GM18907 (cell line): ENCODE measurements around the gene ANKRD65.
"Not testable (repeated sequence)": the region's sequence is repeated elsewhere in the genome, so short reads cannot be mapped to it uniquely, and the experiment has no call there.

ENCODE experiments used
- ATAC-seq: cut with Tn5 transposase; IDR thresholded peaks from one replicate; pipeline ENCODE4 v1.9.1; 2021; ENCODE audit warnings: mild to moderate bottlenecking, moderate library complexity; ENCODE audit not compliant: unreplicated experiment

ANKRD65 gene

DNA sequence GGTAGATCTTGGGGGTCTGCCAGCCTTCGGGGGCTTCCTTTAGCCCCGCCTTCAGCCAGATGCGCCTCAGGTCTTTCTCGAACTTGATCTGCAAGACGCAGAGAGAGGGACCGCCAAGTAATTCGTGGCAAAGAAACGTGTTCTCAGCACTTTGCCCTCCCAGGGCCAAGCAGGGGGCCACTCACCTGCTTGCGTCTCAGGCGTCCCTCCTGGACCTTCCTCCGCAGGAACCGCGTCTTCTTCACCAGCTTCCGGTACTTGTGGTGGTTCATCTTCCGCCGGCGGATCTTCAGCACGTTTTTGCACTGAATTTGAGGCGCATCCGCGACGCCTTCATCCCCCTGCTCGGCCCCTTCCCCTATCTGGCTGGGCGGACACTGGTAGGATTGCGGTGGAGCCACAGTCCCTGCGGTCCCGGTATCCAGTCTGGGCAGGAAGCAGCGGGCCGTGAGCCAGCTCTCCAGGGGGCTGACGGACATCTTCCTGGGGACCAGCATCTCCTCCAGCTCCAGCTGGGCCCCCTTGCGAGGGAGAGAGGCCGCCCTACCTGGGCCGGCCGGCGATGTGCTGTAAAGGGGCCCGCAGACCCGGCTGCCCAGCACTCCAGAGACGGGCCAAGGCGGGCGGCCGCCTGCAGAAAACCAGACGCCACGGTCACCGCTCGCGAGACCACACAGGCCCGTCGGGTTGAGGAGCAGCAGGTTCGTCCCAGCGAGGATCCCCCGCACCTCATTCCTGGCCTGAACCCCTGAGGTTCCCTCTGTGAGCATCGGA lies 47.1 kb downstream of the ANKRD65 start:
- no peak for ATAC-seq

DNA sequence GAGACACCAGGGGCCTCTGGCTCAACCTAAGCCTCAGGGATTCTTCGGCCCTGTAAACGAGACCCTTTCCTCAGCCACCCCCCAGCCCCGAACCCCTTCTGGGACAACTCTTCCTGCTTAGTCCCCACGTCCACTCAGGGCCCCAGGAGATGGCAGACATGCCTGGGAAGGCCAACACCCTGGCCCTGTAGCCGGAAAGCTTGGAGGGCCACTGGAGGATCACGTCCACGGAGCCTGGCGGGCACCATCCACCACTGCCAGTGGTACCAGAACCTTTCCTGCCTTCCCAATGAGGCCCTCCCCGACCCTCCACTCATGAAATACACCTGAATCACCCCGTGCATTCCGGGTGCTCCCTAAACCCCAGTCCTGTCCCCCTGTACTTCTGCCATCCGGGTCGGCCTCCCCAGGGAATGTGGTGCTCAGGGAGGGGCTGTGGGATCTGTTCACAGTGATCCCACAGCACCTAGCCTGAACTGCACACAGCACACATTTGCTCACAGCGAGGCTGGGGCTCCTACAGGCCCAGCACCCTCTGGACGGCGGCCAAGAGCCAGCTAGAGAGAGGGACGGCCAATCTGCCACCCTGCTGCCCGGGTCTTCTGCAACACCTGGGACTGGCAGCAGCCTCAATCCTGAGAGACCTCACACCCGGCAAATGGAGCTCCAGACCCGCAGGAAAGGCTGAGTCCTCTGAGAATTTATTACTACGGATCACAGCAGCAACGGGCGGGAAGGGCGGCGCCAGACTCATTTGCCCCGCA lies 47.8 kb downstream of the ANKRD65 start:
- ATAC-seq, result no peak

DNA sequence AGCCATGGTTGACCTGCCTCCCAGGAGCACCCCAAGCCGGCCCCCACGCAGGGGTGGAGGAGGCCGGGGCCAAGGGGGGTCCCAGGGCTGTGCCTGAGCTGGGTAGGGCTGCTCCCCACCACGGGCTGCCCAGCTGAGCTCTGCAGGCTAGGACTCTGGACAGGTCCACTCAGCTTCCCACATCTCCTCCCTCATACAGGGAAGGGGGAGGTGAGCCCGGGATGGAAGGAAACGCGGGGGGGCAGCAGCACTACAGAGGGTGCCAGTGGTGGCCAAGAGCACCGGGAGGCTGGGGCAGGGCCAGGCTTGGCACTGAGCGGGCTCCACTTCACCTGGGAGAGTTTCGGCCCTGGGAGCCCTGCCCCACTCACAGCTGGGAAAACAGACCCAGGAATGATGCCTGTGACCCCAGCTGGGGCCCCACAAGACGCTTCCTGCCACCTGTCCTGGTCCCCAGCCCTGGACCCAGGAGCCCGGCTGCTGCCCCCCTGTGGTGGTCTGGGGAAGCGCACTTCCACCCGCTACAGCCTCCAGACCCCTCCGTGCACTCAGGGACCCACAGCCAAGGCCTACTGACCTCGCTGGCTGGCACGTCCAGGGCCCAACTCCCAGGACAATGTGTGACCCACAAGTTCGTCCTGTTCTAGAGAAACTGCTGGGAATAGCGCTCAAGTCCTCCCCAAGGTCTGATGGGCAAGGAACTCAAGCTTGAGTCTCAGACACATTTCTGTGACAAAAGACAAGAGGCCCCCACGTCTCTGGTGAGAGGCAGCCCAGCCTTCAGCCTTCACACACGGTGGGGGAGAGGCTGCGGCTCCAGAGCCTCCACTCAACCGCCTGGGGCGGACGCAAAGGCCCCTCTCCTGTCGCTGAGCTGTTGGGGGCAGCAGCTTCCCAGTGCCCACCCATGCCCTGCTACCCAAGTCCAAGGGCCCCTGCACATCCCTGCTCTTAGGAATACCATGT lies 49.0 kb downstream of the ANKRD65 start:
- no peak for ATAC-seq

DNA sequence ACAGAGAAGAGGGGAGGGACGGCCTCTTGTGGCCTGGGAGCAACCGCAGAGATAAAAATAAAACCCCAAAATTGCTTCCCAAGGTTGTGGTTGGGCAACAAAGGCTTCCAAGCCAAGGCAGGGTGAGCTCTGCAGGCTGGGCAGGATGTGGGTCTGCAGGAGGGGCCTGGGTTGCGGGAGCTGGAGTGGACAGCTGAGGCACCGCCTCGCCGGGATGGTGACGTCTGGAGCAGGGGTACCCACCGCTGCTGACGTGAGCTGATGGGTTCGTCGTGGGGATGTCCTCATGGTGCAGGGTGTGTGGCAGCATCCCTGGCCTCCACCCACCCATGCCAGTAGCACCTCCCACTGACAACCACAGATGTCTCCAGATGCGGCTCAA lies 49.7 kb downstream of the ANKRD65 start:
- no peak for ATAC-seq

DNA sequence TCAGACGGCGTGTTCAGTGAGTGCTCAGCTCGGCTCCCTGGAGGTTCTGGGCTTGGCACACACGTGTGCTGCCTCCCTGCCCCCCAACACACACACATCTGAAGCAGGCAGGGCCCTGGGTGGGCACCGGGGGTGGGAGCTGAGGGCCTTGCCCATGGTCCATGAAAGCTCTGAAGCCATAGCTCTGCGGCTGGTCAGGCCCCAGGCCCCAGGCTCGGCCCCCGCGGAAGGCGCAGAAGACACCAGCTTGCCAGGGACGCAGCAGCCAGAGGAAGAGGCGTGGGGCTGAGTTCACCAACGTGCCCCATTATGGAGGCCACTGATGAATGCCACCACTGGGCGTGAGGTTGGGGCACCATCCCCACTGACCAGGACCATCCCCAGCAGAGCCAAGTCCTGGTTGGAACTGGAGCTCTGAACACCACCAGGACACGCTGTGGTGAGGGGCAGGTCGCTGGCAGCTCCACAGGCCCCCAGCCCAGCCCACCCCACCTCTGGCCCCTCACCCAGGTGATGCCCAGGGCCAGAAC lies 50.2 kb downstream of the ANKRD65 start:
- ATAC-seq, result no peak

DNA sequence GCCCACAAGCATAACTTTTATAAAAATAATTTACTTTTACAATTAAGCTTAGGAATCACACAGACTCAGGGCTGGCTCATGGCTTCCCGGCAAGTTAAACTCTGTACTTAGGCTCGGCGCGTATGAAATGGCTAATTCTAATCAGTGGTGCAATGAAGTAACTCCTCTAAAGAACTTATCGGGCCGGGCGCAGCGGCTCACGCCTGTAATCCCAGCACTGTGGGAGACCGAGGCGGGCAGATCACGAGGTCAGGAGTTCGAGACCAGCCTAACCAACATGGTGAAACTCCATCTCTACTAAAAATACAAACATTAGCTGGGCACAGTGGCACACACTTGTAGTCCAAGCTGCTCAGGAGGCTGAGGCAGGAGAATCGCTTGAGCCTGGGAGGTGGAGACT lies 51.0 kb downstream of the ANKRD65 start:
- ATAC-seq, result not testable (repeated sequence)
